Stimulated activated CD8-positive, alpha-beta memory T cell treated with anti-CD3 and anti-CD28 coated beads, Interleukin-4, amount 100 ng/mL, for 24 hours (primary cell): Measurements from ENCODE around the gene DPH7.
"Not testable (repeated sequence)": the region's sequence is repeated elsewhere in the genome, so short reads cannot be mapped to it uniquely, and the experiment has no call there.

ENCODE experiments used
- DNase-seq: peaks from one replicate; pipeline ENCODE4 v3.0.0-alpha.2; 2020; ENCODE audit warnings: low read depth

Gene DPH7

GRCh38 chr9:137578518-137579258 lies at the start of gene DPH7:
TSS of gene DPH7 (minus strand) at chr9:137578925. CDS start at chr9:137578777, 148 bp downstream.
- peak; percentile 96 for DNase-seq

DNA sequence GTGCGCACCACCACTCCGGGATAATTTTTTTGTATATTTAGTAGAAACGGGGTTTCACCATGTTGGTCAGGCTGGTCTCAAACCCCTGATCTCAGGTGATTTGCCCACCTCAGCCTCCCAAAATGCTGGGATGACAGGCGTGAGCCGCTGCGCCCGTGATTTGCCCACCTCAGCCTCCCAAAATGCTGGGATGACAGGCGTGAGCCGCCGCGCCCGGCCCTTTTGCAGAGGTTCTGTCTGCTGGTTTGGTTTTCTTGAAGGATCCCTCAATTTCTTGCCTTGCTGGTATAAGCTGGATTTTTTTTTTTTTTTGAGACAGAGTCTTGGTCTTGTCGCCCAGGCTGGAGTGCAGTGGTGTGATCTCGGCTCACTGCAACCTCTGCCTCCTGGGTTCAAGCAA lies 48.7 kb upstream of the DPH7 start:
- not testable (repeated sequence) for DNase-seq

DNA sequence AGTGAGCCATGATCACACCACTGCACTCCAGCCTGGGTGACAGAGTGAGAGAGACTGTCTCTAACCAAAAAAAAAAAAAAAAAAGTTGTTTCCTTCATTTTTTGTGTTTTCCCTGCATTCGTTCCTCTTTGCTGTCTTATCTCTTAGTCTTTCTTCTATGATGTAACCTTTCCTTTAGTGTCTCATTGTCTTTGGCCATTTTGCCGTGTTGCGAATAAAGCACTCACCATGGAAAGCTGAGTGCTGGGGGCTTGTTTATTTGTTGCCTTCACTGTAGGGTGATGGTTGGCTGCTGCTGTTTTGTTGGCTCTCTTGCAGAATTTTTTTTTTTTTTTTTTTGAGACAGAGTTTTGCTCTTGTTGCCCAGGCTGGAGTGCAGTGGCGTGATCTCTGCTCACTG lies 47.7 kb upstream of the DPH7 start:
- DNase-seq, result no peak

DNA sequence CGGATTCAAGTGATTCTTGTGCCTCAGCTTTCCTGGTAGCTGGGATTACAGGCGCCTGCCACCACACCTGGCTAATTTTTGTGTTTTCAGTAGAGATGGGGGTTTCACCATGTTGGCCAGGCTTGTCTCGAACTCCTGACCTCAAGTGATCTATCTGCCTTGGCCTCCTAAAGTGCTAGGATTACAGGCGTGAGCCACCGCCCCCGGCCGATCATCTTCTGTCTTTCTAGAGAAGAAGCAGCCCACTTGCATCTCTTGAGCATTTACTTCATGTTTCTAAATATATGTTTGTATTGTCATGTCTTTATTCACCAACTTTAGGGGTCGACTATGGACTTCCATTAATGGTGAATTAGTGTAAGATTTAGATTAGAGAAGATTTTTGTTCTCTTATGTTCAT lies 43.5 kb upstream of the DPH7 start:
- not testable (repeated sequence) for DNase-seq

- DNase-seq, result no peak
These were observed 42.5 kb upstream of the DPH7 start for GRCh38 chr9:137621131-137621757.

- no peak for DNase-seq
These were observed 41.9 kb upstream of the DPH7 start for GRCh38 chr9:137620581-137620980.

- no peak for DNase-seq
These were observed 41.3 kb upstream of the DPH7 start for GRCh38 chr9:137620048-137620405.

- DNase-seq, result no peak
These were observed 40.7 kb upstream of the DPH7 start for GRCh38 chr9:137619240-137620047.

- peak; percentile 84 for DNase-seq
These were observed 39.7 kb upstream of the DPH7 start, which contains the start of gene EHMT1 for GRCh38 chr9:137618105-137619067. TSS of gene EHMT1 (plus strand) at chr9:137619005. CDS start at chr9:137619029, 24 bp downstream.

DNA sequence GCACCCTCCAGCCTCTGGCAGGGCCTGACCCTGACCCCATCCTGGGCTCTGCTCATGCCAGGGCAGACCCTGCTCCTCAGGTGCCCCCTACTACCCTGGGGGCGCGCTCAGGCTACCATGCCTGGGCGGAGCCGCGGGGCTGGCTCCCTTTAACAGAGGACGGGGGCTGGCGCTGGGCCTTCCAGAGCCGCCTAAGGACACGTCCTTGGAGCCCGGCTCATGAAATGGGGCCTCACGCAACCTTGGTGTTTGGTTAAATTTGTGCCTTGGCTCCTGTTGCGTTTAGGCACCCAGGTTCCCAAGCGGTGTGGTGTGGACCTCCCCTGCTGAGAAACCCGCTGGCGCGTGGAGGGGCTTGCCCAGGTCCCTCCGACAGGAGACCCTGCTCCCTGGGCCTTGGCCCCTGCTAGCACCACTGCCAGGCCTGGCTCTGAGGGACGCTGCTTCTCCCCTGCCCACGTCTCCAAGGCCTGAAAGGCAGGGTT lies 36.7 kb upstream of the DPH7 start:
- DNase-seq, result no peak

DNA sequence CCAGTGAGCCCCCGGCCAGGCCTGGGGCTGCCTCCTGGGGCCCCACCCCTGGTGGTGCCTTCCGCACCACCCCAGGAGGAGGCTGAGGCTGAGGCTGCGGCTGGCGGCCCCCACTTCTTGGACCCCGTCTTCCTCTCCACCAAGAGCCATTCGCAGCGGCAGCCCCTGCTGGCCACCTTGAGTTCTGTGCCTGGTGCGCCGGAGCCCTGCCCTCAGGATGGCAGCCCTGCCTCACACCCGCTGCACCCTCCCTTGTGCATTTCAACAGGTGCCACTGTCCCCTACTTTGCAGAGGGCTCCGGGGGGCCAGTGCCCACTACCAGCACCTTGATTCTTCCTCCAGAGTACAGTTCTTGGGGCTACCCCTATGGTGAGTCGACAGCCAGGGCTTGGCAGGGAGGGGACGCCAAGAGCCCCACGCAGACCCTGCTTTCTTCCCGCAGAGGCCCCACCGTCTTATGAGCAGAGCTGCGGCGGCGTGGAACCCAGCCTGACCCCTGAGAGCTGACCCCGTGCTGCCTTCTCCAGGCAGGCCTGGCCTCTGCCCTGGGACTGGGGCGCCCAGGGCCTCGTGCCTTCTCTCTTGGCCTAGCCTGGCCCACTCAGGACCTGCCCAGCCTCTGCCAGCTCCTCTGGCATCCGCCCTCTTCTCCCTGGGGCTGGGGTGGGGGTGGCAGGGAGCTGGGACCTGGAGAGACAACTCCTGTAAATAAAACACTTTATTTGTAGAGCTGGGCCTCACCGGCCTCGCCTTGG lies 36.1 kb upstream of the DPH7 start:
- no peak for DNase-seq

GRCh38 chr9:137613738-137614523 lies 35.2 kb upstream of the DPH7 start:
- no peak for DNase-seq

GRCh38 chr9:137613259-137613658 lies 34.5 kb upstream of the DPH7 start:
- DNase-seq, result no peak

GRCh38 chr9:137612741-137613142 lies 34.0 kb upstream of the DPH7 start:
- no peak for DNase-seq

GRCh38 chr9:137611623-137612609 lies 33.2 kb upstream of the DPH7 start:
- no peak for DNase-seq

DNA sequence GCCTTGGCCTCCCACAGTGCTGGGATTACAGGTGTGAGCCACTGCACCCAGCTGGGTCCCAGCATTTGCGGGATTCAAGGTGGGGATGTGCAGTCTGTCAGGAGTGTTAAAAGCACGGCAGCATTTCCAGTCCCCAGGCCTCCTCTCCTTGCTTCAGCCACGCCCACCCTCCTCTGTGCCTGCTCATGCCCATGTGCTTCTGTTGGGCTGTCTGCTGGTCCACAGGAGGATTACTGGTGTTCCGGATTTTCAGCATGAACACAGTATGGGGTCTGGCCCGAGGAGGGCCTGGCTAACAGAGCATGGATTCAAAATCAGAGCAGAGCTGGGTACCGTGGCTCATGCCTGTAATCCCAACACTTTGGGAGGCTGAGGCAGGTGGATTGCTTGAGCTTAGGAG lies 32.2 kb upstream of the DPH7 start:
- DNase-seq, result no peak

GRCh38 chr9:137607141-137607857 lies 28.6 kb upstream of the DPH7 start:
- no peak for DNase-seq

GRCh38 chr9:137606734-137607138 lies 28.0 kb upstream of the DPH7 start:
- DNase-seq, result no peak
